ENCODE data around the gene PSME2.

Gene PSME2

GRCh38 chr14:24151404-24152080, 5.1 kb upstream of the PSME2 start:
- no peak for DNase-seq (ENCODE audit: low read depth in 2 of 2)

GRCh38 chr14:24150993-24151392, 4.6 kb upstream of the PSME2 start:
- no peak for DNase-seq (ENCODE audit: low read depth in 2 of 2)

- no peak for DNase-seq (ENCODE audit: low read depth in 2 of 2)
These were observed 4.2 kb upstream of the PSME2 start for GRCh38 chr14:24150567-24150966.

- no peak for DNase-seq (ENCODE audit: low read depth in 2 of 2)
These were observed 3.7 kb upstream of the PSME2 start for GRCh38 chr14:24150061-24150460.

- DNase-seq (ENCODE audit: low read depth in 2 of 2) = no peak
These were observed 3.0 kb upstream of the PSME2 start for GRCh38 chr14:24149302-24149969.

GRCh38 chr14:24147761-24148428, 1.5 kb upstream of the PSME2 start:
- no peak for DNase-seq (ENCODE audit: low read depth in 2 of 2)

GRCh38 chr14:24146978-24147760, 759 bp upstream of the PSME2 start, which contains the start of gene RNF31:
RNF31 (plus strand) TSS chr14:24147498; CDS start chr14:24147699, 201 bp downstream.
- peak; percentile 93 to 96 for DNase-seq (ENCODE audit: low read depth in 2 of 2)

GRCh38 chr14:24145690-24146452, 539 bp downstream of the PSME2 start:
- no peak for DNase-seq (ENCODE audit: low read depth in 2 of 2)

- DNase-seq (ENCODE audit: low read depth in 2 of 2) = no peak
These were observed 1.2 kb downstream of the PSME2 start for GRCh38 chr14:24145219-24145618.

GRCh38 chr14:24144451-24144850, 2.0 kb downstream of the PSME2 start:
- no peak for DNase-seq (ENCODE audit: low read depth in 2 of 2)

GRCh38 chr14:24143511-24143910, 2.9 kb downstream of the PSME2 start:
- no peak for DNase-seq (ENCODE audit: low read depth in 2 of 2)

- DNase-seq (ENCODE audit: low read depth in 2 of 2) = peak; percentile 99
These were observed 5.1 kb downstream of the PSME2 start, which contains the start of gene EMC9 for GRCh38 chr14:24141097-24141880. EMC9 (minus strand) TSS chr14:24141591; CDS start chr14:24141304, 287 bp downstream.

- DNase-seq (ENCODE audit: low read depth in 2 of 2) = no peak
These were observed 7.0 kb downstream of the PSME2 start for GRCh38 chr14:24139272-24139934.

GRCh38 chr14:24138396-24139271, 7.8 kb downstream of the PSME2 start:
- DNase-seq (ENCODE audit: low read depth in 2 of 2) = no peak

- DNase-seq (ENCODE audit: low read depth in 2 of 2) = no peak
These were observed 8.6 kb downstream of the PSME2 start for GRCh38 chr14:24137529-24138395.

- DNase-seq (ENCODE audit: low read depth in 2 of 2) = no peak
These were observed 9.5 kb downstream of the PSME2 start for GRCh38 chr14:24136684-24137528.
